GM12878 (cell line): ENCODE results near the gene PRSS56. TPM values are rescaled to one million over a fixed set of nuclear protein-coding genes. Genes with fewer than 3 reads are reported as not detected.

ENCODE experiments used
- ATAC-seq: fragments of 200-7000 bp; cut with Tn5 transposase; 3 replicates; pipeline ENCODE4 v1.9.1; 2020; ENCODE audit warnings: mild to moderate bottlenecking, moderate library complexity
- BruUV-seq: library from RNA; stranded (reverse); fragments of 400-500 nt; replicated peaks from 2 replicates; lab custom pipeline; 2021; lab: Mats Ljungman, UMichigan
- CTCF ChIA-PET: fragments of 300-600 bp; sonication (Branson Sonifier 250); formaldehyde crosslinking; extraction: SDS; loops from one replicate; lab custom pipeline; 2021; ENCODE audit warnings: inconsistent platforms; lab: Yijun Ruan, JAX
- POLR2A ChIA-PET: fragments of 350-600 bp; formaldehyde crosslinking; extraction: SDS; loops from one replicate; lab custom pipeline; 2021; ENCODE audit warnings: inconsistent platforms; lab: Charles Lee
- RAD21 ChIA-PET: fragments of 300-600 bp; sonication (Branson Sonifier 250); formaldehyde crosslinking; loops from one replicate; lab custom pipeline; 2023; ENCODE audit warnings: antibody characterized with exemption; ENCODE audit not compliant: unreplicated experiment; lab: Charles Lee
- SMC1A ChIA-PET: fragments of 300-600 bp; sonication (Branson Sonifier 250); formaldehyde crosslinking; loops from one replicate; lab custom pipeline; 2023; ENCODE audit not compliant: unreplicated experiment, uncharacterized antibody; lab: Charles Lee
- DNase-seq: peaks from one replicate; pipeline ENCODE4 v3.0.0-alpha.2; 2011; ENCODE audit warnings: low read depth, low spot score
- FAIRE-seq: peaks from 3 replicates; lab custom pipeline; 2011; peaks lifted over from hg19 to GRCh38; lab: Jason Lieb, UNC
- H2AFZ ChIP-seq: 2 replicates; pipeline ENCODE4 v1.6.0; 2011; ENCODE audit warnings: low read depth, low read length, control low read depth; ENCODE audit not compliant: control insufficient read depth
- H3K27ac ChIP-seq: 2 replicates; pipeline ENCODE4 v1.5.1; 2011; ENCODE audit warnings: control low read depth; ENCODE audit not compliant: control insufficient read depth, insufficient read depth
- H3K27me3 ChIP-seq, 2 experiments: replicated peaks in 1 of 2; 2 replicates each; pipeline versions ENCODE4 v1.6.0 to v1.6.1; 2011; ENCODE audit warnings: low read length in 1 of 2; ENCODE audit not compliant: control insufficient read depth in 2 of 2, insufficient read depth in 2 of 2
- H3K36me3 ChIP-seq, 2 experiments: 2 replicates each; pipeline ENCODE4 v1.5.1; 2011; ENCODE audit warnings: low read length in 1 of 2; ENCODE audit not compliant: control insufficient read depth in 2 of 2, insufficient read depth in 2 of 2
- H3K4me1 ChIP-seq: 2 replicates; pipeline ENCODE4 v1.6.1; 2011; ENCODE audit warnings: mild to moderate bottlenecking, low read length, moderate library complexity, mixed read lengths; ENCODE audit not compliant: control insufficient read depth, insufficient read depth
- H3K4me2 ChIP-seq: 2 replicates; pipeline ENCODE4 v1.6.0; 2011; ENCODE audit warnings: control low read depth; ENCODE audit not compliant: control insufficient read depth, insufficient read depth
- H3K4me3 ChIP-seq: fragments of 200-600 bp; sonication (generic); 2 replicates; pipeline ENCODE4 v1.5.1; 2016
- H3K79me2 ChIP-seq: 2 replicates; pipeline ENCODE4 v1.6.0; 2011; ENCODE audit warnings: low read length; ENCODE audit not compliant: control insufficient read depth, insufficient read depth
- H3K9ac ChIP-seq: 2 replicates; pipeline ENCODE4 v1.8.0; 2011; ENCODE audit warnings: low read length, control low read depth, mixed read lengths; ENCODE audit not compliant: control insufficient read depth, insufficient read depth
- H3K9me3 ChIP-seq: replicated peaks from 3 replicates; pipeline ENCODE4 v1.5.1; 2011; ENCODE audit warnings: mild to moderate bottlenecking, low read length; ENCODE audit not compliant: control insufficient read depth, insufficient read depth
- H4K20me1 ChIP-seq: 2 replicates; pipeline ENCODE4 v1.6.0; 2011; ENCODE audit not compliant: control insufficient read depth, insufficient read depth
- CHD1 ChIP-seq: IDR thresholded peaks from 2 replicates; pipeline ENCODE4 v1.6.1; 2012; ENCODE audit warnings: low read depth, low read length, improper control_type of control experiment
- IRF4 ChIP-seq: IDR thresholded peaks from 2 replicates; pipeline ENCODE4 v1.6.1; 2011; ENCODE audit warnings: low read depth, low read length
- MAX ChIP-seq: IDR thresholded peaks from 2 replicates; pipeline ENCODE4 v1.6.1; 2012; ENCODE audit warnings: low read depth, low read length, improper control_type of control experiment
- PML ChIP-seq: IDR thresholded peaks from 2 replicates; pipeline ENCODE4 v1.6.1; 2012; ENCODE audit warnings: low read length, inconsistent platforms
- POLR2AphosphoS2 ChIP-seq: IDR thresholded peaks from 2 replicates; pipeline ENCODE4 v1.6.1; 2011; ENCODE audit warnings: low read depth, mild to moderate bottlenecking, low read length, improper control_type of control experiment, moderate library complexity
- POLR2AphosphoS5 ChIP-seq: IDR thresholded peaks from 2 replicates; pipeline ENCODE4 v1.6.1; 2011; ENCODE audit warnings: mild to moderate bottlenecking, low read length, inconsistent platforms
- SMARCA5 ChIP-seq: fragments of 450-650 bp; IDR thresholded peaks from 2 replicates; pipeline ENCODE4 v1.6.1; 2017; ENCODE audit warnings: mild to moderate bottlenecking
- SREBF1 ChIP-seq: IDR thresholded peaks from 2 replicates; pipeline ENCODE4 v1.6.1; 2012; ENCODE audit warnings: mild to moderate bottlenecking, low read length
- TCF3 ChIP-seq: IDR thresholded peaks from 2 replicates; pipeline ENCODE4 v1.6.1; 2012; ENCODE audit warnings: low read depth, mild to moderate bottlenecking, low read length, borderline replicate concordance; ENCODE audit not compliant: insufficient read depth
- YBX1 ChIP-seq: fragments of 450-650 bp; IDR thresholded peaks from 2 replicates; pipeline ENCODE4 v1.6.1; 2016; ENCODE audit warnings: antibody characterized with exemption
- ZNF24 ChIP-seq: fragments of 450-650 bp; IDR thresholded peaks from 2 replicates; pipeline ENCODE4 v1.6.1; 2017; ENCODE audit warnings: antibody characterized with exemption, mild to moderate bottlenecking
- WGBS: methylation state at CpG from one replicate; pipeline ENCODE4 v1.1.6; 2016; ENCODE audit warnings: low lambda C conversion rate; ENCODE audit not compliant: insufficient replicate concordance, insufficient coverage; ENCODE audit errors: missing lambda C conversion rate; 5-methylcytosine and 5-hydroxymethylcytosine counted together
- in situ Hi-C: fragments of 300-500 bp; cut with MboI; formaldehyde crosslinking; loops from 9 replicates; pipeline ENCODE4 v1.14.3; 2018; ENCODE audit warnings: mixed read lengths
- intact Hi-C: fragments of 100-400 bp; cut with micrococcal nuclease; formaldehyde crosslinking; loops from one replicate; pipeline ENCODE4 v1.14.2; 2022; ENCODE audit not compliant: unreplicated experiment
- polyA plus RNA-seq, 11 experiments: library from polyadenylated mRNA; depleted of rRNA in 4 of 11; unstranded in 6 of 11; stranded (reverse) in 5 of 11; fragments of >200 nt; fragmentation: Nextera tagmentation in 4 of 11; fragmentation: Illumina TruSeq in 1 of 11; extraction: Ambion mirVana in 4 of 11; extraction: Trizol in 1 of 11; gene quantifications; 1 replicate in 1 of 11; 2 replicates in 10 of 11; pipeline versions ENCODE4 v1.2.1 to v1.2.3, GENCODE V29; 2011 to 2016; ENCODE audit warnings: inconsistent platforms in 2 of 11, missing spikeins in 2 of 11, low read depth in 1 of 11
- total RNA-seq, 4 experiments: library from RNA; depleted of rRNA in 3 of 4; stranded (reverse); fragments of >200 nt in 3 of 4; fragmentation: Illumina TruSeq in 1 of 4; extraction: Trizol in 1 of 4; gene quantifications; 2 replicates each; pipeline versions ENCODE4 v1.2.1 to v1.2.3, GENCODE V29; 2013 to 2021
- TF ChIP-seq, protein P1 (sequence below): IDR thresholded peaks from 2 replicates; pipeline ENCODE4 v1.6.1; 2012; ENCODE audit warnings: mild to moderate bottlenecking, low read depth, low read length

Gene PRSS56
- total and polyA plus RNA-seq, 10 of the 15 experiments (the other 5 are each of a cell fraction or from before 2014, with no cell fraction given): not detected

- TF ChIP-seq, protein P1, sequence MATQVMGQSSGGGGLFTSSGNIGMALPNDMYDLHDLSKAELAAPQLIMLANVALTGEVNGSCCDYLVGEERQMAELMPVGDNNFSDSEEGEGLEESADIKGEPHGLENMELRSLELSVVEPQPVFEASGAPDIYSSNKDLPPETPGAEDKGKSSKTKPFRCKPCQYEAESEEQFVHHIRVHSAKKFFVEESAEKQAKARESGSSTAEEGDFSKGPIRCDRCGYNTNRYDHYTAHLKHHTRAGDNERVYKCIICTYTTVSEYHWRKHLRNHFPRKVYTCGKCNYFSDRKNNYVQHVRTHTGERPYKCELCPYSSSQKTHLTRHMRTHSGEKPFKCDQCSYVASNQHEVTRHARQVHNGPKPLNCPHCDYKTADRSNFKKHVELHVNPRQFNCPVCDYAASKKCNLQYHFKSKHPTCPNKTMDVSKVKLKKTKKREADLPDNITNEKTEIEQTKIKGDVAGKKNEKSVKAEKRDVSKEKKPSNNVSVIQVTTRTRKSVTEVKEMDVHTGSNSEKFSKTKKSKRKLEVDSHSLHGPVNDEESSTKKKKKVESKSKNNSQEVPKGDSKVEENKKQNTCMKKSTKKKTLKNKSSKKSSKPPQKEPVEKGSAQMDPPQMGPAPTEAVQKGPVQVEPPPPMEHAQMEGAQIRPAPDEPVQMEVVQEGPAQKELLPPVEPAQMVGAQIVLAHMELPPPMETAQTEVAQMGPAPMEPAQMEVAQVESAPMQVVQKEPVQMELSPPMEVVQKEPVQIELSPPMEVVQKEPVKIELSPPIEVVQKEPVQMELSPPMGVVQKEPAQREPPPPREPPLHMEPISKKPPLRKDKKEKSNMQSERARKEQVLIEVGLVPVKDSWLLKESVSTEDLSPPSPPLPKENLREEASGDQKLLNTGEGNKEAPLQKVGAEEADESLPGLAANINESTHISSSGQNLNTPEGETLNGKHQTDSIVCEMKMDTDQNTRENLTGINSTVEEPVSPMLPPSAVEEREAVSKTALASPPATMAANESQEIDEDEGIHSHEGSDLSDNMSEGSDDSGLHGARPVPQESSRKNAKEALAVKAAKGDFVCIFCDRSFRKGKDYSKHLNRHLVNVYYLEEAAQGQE: no peak
- TF ChIP-seq, all 136 proteins: peak for 0
Measured at GRCh38 chr2:232481322-232482140, 38.7 kb upstream of the PRSS56 start (continued).

DNA sequence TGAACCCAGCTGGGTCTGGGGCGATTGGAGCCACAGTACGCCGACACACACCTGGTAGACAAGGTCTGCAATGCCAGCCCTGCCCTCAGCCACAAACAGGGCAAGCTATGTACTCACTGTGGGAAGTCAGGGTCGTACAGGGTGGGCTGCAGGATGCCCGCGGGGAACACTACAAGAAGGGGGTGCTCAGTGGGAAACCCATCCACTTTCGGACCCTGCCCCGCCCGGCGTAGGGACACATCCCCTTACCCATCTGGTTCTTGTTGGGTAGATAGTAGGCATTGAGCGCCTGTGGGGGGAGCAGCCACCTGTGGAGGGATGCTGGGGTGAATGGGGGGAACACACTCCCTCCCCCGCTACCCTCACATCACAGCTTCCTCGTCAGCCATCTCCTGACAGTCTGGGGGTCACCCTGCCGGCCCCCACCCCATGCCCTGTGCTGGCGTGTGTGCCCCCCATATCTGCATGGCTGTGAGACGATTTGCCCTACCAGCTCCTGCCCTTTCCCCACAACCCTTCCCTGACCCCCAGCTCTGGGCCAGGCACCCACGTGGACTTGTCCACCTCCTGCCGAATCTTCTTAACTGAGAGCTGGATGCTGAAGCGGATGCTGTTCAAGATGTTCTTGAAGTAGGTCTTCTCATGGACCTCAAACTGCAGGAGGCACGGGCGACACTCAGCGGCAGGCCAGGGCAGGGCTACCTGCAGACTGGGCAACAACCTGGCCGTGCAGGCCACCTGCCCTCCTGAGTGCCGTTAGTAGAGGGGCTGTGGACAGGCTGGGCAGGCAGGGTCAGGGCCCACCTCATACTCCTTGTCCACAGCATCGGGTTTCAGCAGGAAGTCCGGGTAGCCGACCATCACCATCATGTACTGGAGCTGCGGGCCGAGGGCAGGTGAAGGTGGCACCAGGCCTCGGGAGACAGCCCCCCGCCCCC lies 37.6 kb upstream of the PRSS56 start:
- ChIA-PET RAD21 (no interaction called here), SMC1A (no interaction called here), CTCF (no interaction called here), POLR2A (no interaction called here)
- Histone ChIP-seq H3K27me3 (peaks cover 0 to 6% of the 10 kb centered on the region in 2 experiments; a peak in 3 of 4 replicates), H3K27ac (no peak overlapping the region), H3K9ac (no peak overlapping the region), H3K4me1 (no peaks in the 10 kb centered on the region), H3K9me3 (no peaks in the 10 kb centered on the region), H3K36me3 (no peaks in the 10 kb centered on the region), H4K20me1 (no peaks in the 10 kb centered on the region), H3K4me3 (no peak overlapping the region), H3K4me2 (no peak overlapping the region), H2AFZ (no peak overlapping the region), H3K79me2 (no peaks in the 10 kb centered on the region)
- no peak for TF ChIP-seq IRF4
- TF ChIP-seq TCF3: no peak
- TF ChIP-seq SMARCA5: no peak
- TF ChIP-seq PML: no peak
- no peak for TF ChIP-seq POLR2AphosphoS5
- TF ChIP-seq SREBF1: no peak
- no peak for TF ChIP-seq CHD1
- TF ChIP-seq POLR2AphosphoS2: no peak
- TF ChIP-seq, protein P1: no peak
- TF ChIP-seq MAX: no peak
- no peak for TF ChIP-seq YBX1
- TF ChIP-seq ZNF24: no peak
- 34% methylated on average over 31 of the region's 31 CpGs for WGBS
- intact Hi-C loops (no loop called here), in situ Hi-C loops (no loop called here)
- no TSS peak for BruUV-seq
- FAIRE-seq (no peak), ATAC-seq (no peak), DNase-seq (no peak)
